IPS DF 6.9 (cell line): Measurements from ENCODE around the gene GRK5.

Experiments
- DNase-seq: peaks from one replicate; pipeline ENCODE4 v3.0.0-alpha.2; 2013; ENCODE audit warnings: low read depth, low spot score
- H3K27ac ChIP-seq: one replicate; pipeline ENCODE4 v1.5.1; 2013; ENCODE audit warnings: low read length, control low read depth
- H3K27me3 ChIP-seq: 2 replicates; pipeline ENCODE4 v1.6.1; 2013; ENCODE audit warnings: mild to moderate bottlenecking, low read length; ENCODE audit not compliant: control insufficient read depth, insufficient read depth
- H3K36me3 ChIP-seq: 2 replicates; pipeline ENCODE4 v1.6.1; 2013; ENCODE audit warnings: low read length; ENCODE audit not compliant: control insufficient read depth, insufficient read depth
- H3K4me1 ChIP-seq: 2 replicates; pipeline ENCODE4 v1.6.1; 2013; ENCODE audit warnings: low read length; ENCODE audit not compliant: control insufficient read depth, insufficient read depth
- H3K4me3 ChIP-seq: 2 replicates; pipeline ENCODE4 v1.5.1; 2013; ENCODE audit warnings: mild to moderate bottlenecking, low read length
- H3K9me3 ChIP-seq: 2 replicates; pipeline ENCODE4 v1.6.1; 2013; ENCODE audit warnings: low read length, inconsistent platforms; ENCODE audit not compliant: control insufficient read depth, insufficient read depth
- WGBS: extraction: QIAGEN DNeasy Blood & Tissue Kit; methylation state at CpG from one replicate; pipeline ENCODE4 v1.1.7; 2013; ENCODE audit warnings: mixed read lengths, missing lambda C conversion rate; ENCODE audit not compliant: insufficient read length, insufficient coverage; 5-methylcytosine and 5-hydroxymethylcytosine counted together

GRK5 gene

DNA sequence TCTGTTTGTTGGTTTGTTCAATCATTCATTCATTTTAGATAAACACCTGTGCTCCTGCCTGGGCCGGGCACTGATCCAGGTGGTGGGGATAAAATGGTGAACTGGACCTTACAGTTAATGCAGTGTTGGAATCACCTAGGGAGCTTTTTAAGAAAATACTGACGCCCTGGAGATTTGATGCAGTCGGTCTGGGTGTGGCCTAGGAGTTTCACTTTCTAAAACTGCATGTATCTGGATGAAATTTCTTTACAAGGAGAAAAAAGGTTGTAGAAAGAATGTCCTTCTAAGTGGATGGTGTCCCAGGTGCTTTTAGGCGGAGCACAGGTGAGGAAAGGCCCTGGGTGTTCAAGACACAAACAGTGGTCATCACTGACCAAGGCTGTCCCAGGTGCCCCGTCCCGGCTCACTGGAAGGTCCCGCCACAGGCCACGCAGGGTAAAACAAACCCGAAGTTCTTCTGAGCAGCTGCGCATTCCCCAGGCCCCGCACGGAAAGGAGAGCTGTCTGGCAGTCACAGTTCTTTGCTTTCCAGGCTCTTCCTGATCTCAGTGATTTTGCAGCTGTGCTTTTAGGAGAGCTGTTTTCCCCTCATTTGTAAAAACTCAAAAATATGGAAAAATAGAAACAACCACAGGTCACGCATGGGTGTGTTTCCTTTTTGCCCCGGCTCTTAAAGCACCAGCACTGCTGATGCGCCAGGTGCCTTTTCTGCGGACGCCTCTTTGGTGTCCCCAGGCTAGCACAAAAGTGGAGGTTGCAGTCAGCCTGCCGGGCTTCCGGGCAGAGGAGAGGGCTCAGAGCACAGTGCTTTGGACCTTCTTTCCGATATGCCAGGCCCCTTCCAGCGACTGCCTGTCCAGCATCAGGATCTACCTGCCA lies 161.9 kb downstream of the GRK5 start:
- DNase-seq: no peak
- H3K9me3 ChIP-seq: no peaks in the 10 kb centered on the region
- H3K36me3 ChIP-seq: no peaks in the 10 kb centered on the region
- WGBS: no CpG with 5 or more reads among the region's 21 CpGs
- no peak overlapping the region for H3K4me3 ChIP-seq
- H3K27ac ChIP-seq: no peak overlapping the region
- no peaks in the 10 kb centered on the region for H3K27me3 ChIP-seq
- H3K4me1 ChIP-seq: no peaks in the 10 kb centered on the region

DNA sequence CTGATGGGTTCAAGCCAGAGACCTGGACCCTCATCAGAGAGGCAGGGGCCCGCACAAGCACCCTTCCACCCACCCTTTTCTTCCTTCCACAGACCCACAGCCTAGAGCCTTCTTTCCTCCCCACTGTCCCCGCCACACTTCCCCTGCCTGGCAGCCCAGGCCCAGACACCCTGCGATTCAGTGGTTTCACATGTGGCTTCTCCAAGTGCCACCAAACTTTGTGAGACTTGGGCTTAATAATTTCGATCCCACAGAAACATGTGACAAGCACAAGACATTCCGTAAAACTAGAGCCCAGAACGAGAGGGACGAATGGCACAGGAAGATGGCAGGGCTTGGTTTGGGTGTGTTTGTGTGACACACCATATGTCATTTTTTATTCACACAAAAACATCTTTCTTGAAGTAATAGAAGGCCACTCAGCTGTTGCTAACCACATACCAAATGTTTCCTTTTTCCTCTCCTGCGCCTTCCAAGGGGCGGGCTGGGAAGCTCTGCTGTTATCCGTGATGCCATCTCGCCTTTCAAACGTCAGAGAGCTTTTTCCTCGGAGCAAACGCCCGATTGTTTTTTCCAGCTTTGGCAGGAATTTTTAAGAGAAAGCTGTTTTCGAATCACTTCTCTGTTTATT lies 162.9 kb downstream of the GRK5 start:
- Histone ChIP-seq H3K36me3 (no peaks in the 10 kb centered on the region), H3K27ac (no peak overlapping the region), H3K4me3 (no peak overlapping the region), H3K4me1 (no peaks in the 10 kb centered on the region), H3K9me3 (no peaks in the 10 kb centered on the region), H3K27me3 (no peaks in the 10 kb centered on the region)
- WGBS: no CpG with 5 or more reads among the region's 16 CpGs
- no peak for DNase-seq

GRCh38 chr10:119370972-119371703 lies 163.8 kb downstream of the GRK5 start:
- H3K4me3 ChIP-seq: no peak overlapping the region
- H3K27me3 ChIP-seq: no peaks in the 10 kb centered on the region
- WGBS: no CpG with 5 or more reads among the region's 24 CpGs
- no peaks in the 10 kb centered on the region for H3K9me3 ChIP-seq
- H3K27ac ChIP-seq: no peak overlapping the region
- no peaks in the 10 kb centered on the region for H3K4me1 ChIP-seq
- DNase-seq: no peak
- H3K36me3 ChIP-seq: no peaks in the 10 kb centered on the region

- WGBS: no CpG with 5 or more reads among the region's 7 CpGs
- Histone ChIP-seq H3K27me3 (no peaks in the 10 kb centered on the region), H3K36me3 (no peaks in the 10 kb centered on the region), H3K4me1 (no peaks in the 10 kb centered on the region), H3K27ac (no peak overlapping the region), H3K4me3 (no peak overlapping the region), H3K9me3 (no peaks in the 10 kb centered on the region)
- no peak for DNase-seq
Measured at GRCh38 chr10:119371704-119372663, 164.6 kb downstream of the GRK5 start.

DNA sequence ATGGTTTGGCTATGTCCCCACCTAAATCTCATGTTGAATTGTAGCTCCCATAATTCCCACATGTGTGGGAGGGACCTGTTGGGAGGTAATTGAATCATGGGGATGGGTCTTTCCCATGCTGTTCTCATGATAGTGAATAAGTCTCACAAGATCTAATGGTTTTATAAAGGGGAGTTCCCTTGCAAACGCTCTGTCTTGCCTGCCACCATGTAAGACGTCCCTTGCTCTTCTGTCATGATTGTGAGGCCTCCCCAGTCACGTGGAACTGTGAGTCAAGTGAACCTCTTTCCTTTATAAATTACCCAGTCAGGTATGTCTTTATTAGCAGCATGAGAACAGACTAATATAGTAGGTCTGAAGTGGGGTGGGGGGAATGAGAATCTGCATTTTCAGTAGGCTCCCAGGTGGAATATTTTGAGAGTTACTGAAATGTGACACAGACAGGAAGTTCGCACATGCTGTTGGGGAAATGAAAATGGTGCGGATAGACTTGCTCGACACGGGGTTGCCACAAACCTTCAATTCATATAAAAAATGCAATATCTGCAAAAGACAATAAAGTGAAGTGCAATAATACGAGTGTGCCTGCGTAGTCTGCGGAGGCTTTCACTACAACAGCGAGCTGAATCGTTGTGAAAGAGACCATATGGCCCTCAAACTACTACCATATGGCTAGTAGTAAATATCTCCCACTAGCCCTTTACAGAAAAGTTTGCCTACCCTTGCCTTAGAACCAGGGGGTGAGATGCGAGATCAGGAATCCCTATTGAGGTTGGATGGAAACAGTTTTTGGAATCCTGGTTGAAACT lies 166.1 kb downstream of the GRK5 start:
- DNase-seq: no peak
- WGBS: no CpG with 5 or more reads among the region's 13 CpGs
- no peaks in the 10 kb centered on the region for H3K27me3 ChIP-seq
- H3K27ac ChIP-seq: no peak overlapping the region
- no peak overlapping the region for H3K4me3 ChIP-seq
- H3K4me1 ChIP-seq: no peaks in the 10 kb centered on the region
- no peaks in the 10 kb centered on the region for H3K36me3 ChIP-seq
- no peaks in the 10 kb centered on the region for H3K9me3 ChIP-seq

DNA sequence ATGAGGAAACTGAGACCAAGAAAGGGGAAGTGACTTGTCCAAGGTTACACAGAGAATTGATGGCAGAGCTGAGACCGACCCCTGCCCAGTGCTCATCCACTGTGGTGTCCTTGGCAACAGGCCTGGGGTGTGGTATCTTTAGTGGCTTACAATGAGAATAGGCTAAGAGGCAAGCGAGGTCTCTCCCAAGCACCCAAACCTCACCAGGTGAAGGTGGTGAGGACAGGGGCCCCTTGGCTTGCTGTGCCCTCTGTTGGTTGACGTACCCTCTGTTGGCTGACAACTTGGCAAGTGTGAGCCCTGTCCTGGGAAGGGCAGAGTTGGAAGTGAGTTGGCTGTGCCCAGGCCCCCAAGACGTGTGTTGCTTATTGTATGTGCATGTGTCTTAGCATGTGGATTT lies 166.9 kb downstream of the GRK5 start:
- Histone ChIP-seq H3K27ac (no peak overlapping the region), H3K9me3 (no peaks in the 10 kb centered on the region), H3K4me3 (no peak overlapping the region), H3K27me3 (no peaks in the 10 kb centered on the region), H3K36me3 (no peaks in the 10 kb centered on the region), H3K4me1 (no peaks in the 10 kb centered on the region)
- no CpG with 5 or more reads among the region's 4 CpGs for WGBS
- no peak for DNase-seq

DNA sequence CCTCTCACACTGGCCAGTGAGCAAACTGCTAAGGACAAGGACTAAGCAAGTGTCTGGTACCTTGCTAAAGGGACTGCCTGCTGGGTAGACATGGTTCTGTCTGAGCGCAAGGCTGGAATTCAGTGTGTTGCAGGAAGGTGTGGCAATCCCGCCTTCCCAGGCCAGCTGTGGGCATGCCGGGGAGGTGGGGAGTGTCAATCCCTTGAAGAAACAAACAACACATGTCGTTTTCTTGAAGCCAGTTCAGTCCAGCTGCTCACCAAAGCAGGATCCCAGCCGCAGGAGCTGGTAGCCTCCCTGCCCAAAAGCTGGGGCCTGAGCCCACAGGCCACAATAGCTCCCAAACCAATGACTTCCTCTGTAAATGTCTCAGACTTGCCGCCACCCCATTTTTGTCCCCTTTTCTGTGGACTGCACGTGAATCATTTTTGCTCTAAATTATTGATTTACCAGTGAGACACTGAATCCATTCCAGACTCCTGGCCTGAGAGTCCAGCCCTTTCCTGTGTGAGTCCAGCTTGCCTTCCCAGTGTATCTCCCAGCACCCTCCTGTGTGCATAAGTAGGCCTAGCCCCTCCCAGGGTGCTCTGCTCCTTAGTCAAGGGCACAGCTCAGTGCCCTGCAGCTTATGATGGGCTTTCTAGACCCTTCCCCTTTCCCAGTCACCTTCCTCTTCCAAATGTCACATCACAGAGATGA lies 168.4 kb downstream of the GRK5 start:
- H3K27ac ChIP-seq: no peak overlapping the region
- no peak overlapping the region for H3K4me3 ChIP-seq
- no CpG with 5 or more reads among the region's 7 CpGs for WGBS
- H3K9me3 ChIP-seq: no peaks in the 10 kb centered on the region
- no peaks in the 10 kb centered on the region for H3K27me3 ChIP-seq
- H3K36me3 ChIP-seq: no peaks in the 10 kb centered on the region
- H3K4me1 ChIP-seq: no peaks in the 10 kb centered on the region
- DNase-seq: no peak

- H3K9me3 ChIP-seq: no peaks in the 10 kb centered on the region
- WGBS: no CpG with 5 or more reads among the region's 4 CpGs
- no peaks in the 10 kb centered on the region for H3K27me3 ChIP-seq
- H3K27ac ChIP-seq: no peak overlapping the region
- no peaks in the 10 kb centered on the region for H3K36me3 ChIP-seq
- DNase-seq: no peak
- H3K4me1 ChIP-seq: no peaks in the 10 kb centered on the region
- no peak overlapping the region for H3K4me3 ChIP-seq
Measured at GRCh38 chr10:119377451-119377957, 170.1 kb downstream of the GRK5 start.
